ENCODE measurements around the gene CABP4.

Gene CABP4

DNA sequence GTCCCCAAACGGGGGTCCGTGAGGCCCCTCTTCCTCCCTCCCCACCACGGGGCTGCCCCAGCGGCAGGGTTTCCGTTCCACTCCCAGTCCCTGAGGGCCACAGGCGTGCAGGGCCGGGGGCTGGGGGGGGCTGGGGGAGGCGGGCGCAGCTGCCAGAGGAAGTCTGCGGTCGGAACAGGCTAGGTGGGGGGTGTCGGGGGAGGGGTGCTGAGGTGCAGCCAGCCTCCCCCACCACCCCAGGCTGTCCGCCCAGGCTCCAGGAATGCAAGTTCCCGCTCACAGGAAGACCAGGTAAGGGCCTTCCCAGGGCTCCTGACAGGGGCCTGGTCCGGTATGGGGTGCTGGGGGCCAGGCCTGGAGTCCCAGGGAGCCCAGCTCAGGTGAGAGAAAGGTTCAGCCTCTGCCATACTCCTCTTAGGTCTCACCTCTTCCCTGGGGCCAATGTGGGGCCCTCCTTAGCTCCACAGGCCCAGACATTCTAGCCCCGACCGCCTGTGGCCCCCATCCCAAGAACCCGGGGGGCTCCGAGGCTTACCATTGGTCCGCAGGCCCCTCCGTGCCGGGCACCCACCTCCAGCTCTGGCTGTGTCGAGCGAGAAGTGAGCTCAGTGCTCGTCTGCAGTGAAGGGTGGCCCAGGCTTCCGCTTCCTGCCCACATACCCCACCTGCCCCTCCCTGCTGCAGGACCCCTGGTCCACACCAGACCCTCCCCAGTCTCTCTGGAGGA is 17.9 kb upstream of the CABP4 start, which contains the start of gene PTPRCAP:
PTPRCAP (minus strand) TSS at position 601 of the 727 bp plus-strand sequence; CDS start at position 538, 63 bp downstream.
- no peak for TF ChIP-seq CTCF (IDR thresholded peaks at IDR 0.05; ENCODE audit: insufficient read depth, low read length, poor library complexity, severe bottlenecking)
- Histone ChIP-seq H3K27me3 (replicated peaks; ENCODE audit: control insufficient read depth, insufficient read depth, low read length) (no peaks in the 10 kb centered on the region), H3K36me3 (ENCODE audit: control insufficient read depth, insufficient read depth, low read length) (peaks cover 28% of the 10 kb centered on the region), H3K4me3 (replicated peaks; ENCODE audit: low read depth, low read length) (peak within 1 kb of the TSS; percentile 76)
- DNase-seq (ENCODE audit: extremely low read depth, insufficient read length) = peak; percentile 83

GRCh38 chr11:67437809-67438157 is 17.4 kb upstream of the CABP4 start:
- H3K4me3 ChIP-seq (replicated peaks; ENCODE audit: low read depth, low read length) = peak overlapping the region; percentile 76
- no peaks in the 10 kb centered on the region for H3K27me3 ChIP-seq (replicated peaks; ENCODE audit: control insufficient read depth, insufficient read depth, low read length)
- no peak for DNase-seq (ENCODE audit: extremely low read depth, insufficient read length)
- no peak for TF ChIP-seq CTCF (IDR thresholded peaks at IDR 0.05; ENCODE audit: insufficient read depth, low read length, poor library complexity, severe bottlenecking)
- H3K36me3 ChIP-seq (ENCODE audit: control insufficient read depth, insufficient read depth, low read length) = peaks cover 28% of the 10 kb centered on the region

GRCh38 chr11:67438158-67438902 is 16.8 kb upstream of the CABP4 start:
- DNase-seq (ENCODE audit: extremely low read depth, insufficient read length) = peak; percentile 75
- Histone ChIP-seq H3K4me3 (replicated peaks; ENCODE audit: low read depth, low read length) (peak overlapping the region; percentile 76), H3K36me3 (ENCODE audit: control insufficient read depth, insufficient read depth, low read length) (peaks cover 23% of the 10 kb centered on the region), H3K27me3 (replicated peaks; ENCODE audit: control insufficient read depth, insufficient read depth, low read length) (no peaks in the 10 kb centered on the region)
- no peak for TF ChIP-seq CTCF (IDR thresholded peaks at IDR 0.05; ENCODE audit: insufficient read depth, low read length, poor library complexity, severe bottlenecking)

GRCh38 chr11:67439321-67440228 is 15.6 kb upstream of the CABP4 start:
- H3K27me3 ChIP-seq (replicated peaks; ENCODE audit: control insufficient read depth, insufficient read depth, low read length) = no peaks in the 10 kb centered on the region
- peak; percentile 43 for TF ChIP-seq CTCF (IDR thresholded peaks at IDR 0.05; ENCODE audit: insufficient read depth, low read length, poor library complexity, severe bottlenecking)
- no peak for DNase-seq (ENCODE audit: extremely low read depth, insufficient read length)
- H3K4me3 ChIP-seq (replicated peaks; ENCODE audit: low read depth, low read length) = peak overlapping the region; percentile 76
- H3K36me3 ChIP-seq (ENCODE audit: control insufficient read depth, insufficient read depth, low read length) = peaks cover 13% of the 10 kb centered on the region

GRCh38 chr11:67440229-67441097 is 14.7 kb upstream of the CABP4 start:
- no peak for DNase-seq (ENCODE audit: extremely low read depth, insufficient read length)
- H3K36me3 ChIP-seq (ENCODE audit: control insufficient read depth, insufficient read depth, low read length) = peaks cover 11% of the 10 kb centered on the region
- H3K27me3 ChIP-seq (replicated peaks; ENCODE audit: control insufficient read depth, insufficient read depth, low read length) = no peaks in the 10 kb centered on the region
- TF ChIP-seq CTCF (IDR thresholded peaks at IDR 0.05; ENCODE audit: insufficient read depth, low read length, poor library complexity, severe bottlenecking) = no peak
- no peak overlapping the region for H3K4me3 ChIP-seq (replicated peaks; ENCODE audit: low read depth, low read length)

All from GM06990 (cell line).